K562 (cell line): Measurements from ENCODE around the gene MLST8. TPM values are rescaled to one million over a fixed set of nuclear protein-coding genes. Genes with fewer than 3 reads are reported as not detected.

Experiments used
- CBX3 ChIP-seq, 2 experiments: IDR thresholded peaks; 1 replicate in 1 of 2; 2 replicates in 1 of 2; pipeline ENCODE4 v1.6.1; 2012; ENCODE audit warnings: inconsistent platforms in 2 of 2, low read length in 2 of 2, borderline replicate concordance in 1 of 2, control low read depth in 1 of 2
- DDX20 ChIP-seq: fragments of 450-650 bp; IDR thresholded peaks from 2 replicates; pipeline ENCODE4 v1.6.1; 2016; ENCODE audit warnings: missing genetic modification characterization, low read depth, mild to moderate bottlenecking, missing compliant biosample characterization, moderate library complexity
- EWSR1 ChIP-seq: fragments of 450-650 bp; IDR thresholded peaks from 2 replicates; pipeline ENCODE4 v1.6.1; 2018; ENCODE audit warnings: borderline replicate concordance, mild to moderate bottlenecking, low read depth, moderate library complexity; ENCODE audit not compliant: partially characterized antibody
- FOXJ3 ChIP-seq: sonication (generic); formaldehyde crosslinking; IDR thresholded peaks from 2 replicates; pipeline ENCODE4 v1.4.0; 2020; ENCODE audit warnings: mild to moderate bottlenecking, missing genetic modification reagents
- KLF10 ChIP-seq: fragments of 250-450 bp; sonication (Bioruptor Pico); IDR thresholded peaks from 2 replicates; pipeline ENCODE4 v1.6.1; 2021; ENCODE audit warnings: matching md5 sums
- LCOR ChIP-seq: sonication (generic); formaldehyde crosslinking; IDR thresholded peaks from 2 replicates; pipeline ENCODE4 v1.8.0; 2022; ENCODE audit warnings: mild to moderate bottlenecking, missing genetic modification reagents
- MAFK ChIP-seq: IDR thresholded peaks from 2 replicates; pipeline ENCODE4 v1.6.1; 2011; ENCODE audit warnings: low read length, improper control_type of control experiment
- MTF1 ChIP-seq: fragments of 250-450 bp; sonication (Bioruptor Pico); IDR thresholded peaks from 2 replicates; pipeline ENCODE4 v1.9.0; 2021; ENCODE audit warnings: moderate library complexity, mild to moderate bottlenecking, inconsistent platforms, borderline replicate concordance
- PREB ChIP-seq: sonication (generic); formaldehyde crosslinking; IDR thresholded peaks from 2 replicates; pipeline ENCODE4 v1.8.1; 2023; ENCODE audit warnings: mild to moderate bottlenecking, missing genetic modification reagents
- TCF15 ChIP-seq: fragments of 250-450 bp; sonication (Bioruptor Pico); IDR thresholded peaks from 2 replicates; pipeline ENCODE4 v1.8.0; 2022; ENCODE audit warnings: moderate library complexity, mild to moderate bottlenecking, inconsistent platforms
- TCF7 ChIP-seq: sonication (generic); IDR thresholded peaks from 2 replicates; pipeline ENCODE4 v1.6.1; 2016; ENCODE audit warnings: antibody characterized with exemption, borderline replicate concordance
- THAP7 ChIP-seq: fragments of 250-450 bp; sonication (Bioruptor Pico); IDR thresholded peaks from 2 replicates; pipeline ENCODE4 v1.5.0; 2021
- U2AF2 ChIP-seq: fragments of 200-400 bp; formaldehyde crosslinking; optimal IDR thresholded peaks from 2 replicates; pipeline ENCODE3; 2017; ENCODE audit warnings: low read depth, mild to moderate bottlenecking, low read length
- ZBTB12 ChIP-seq: fragments of 250-450 bp; sonication (Bioruptor Pico); IDR thresholded peaks from 2 replicates; pipeline ENCODE4 v1.4.0; 2020
- ZFP91 ChIP-seq: sonication (generic); formaldehyde crosslinking; IDR thresholded peaks from 2 replicates; pipeline ENCODE4 v1.8.0; 2022; ENCODE audit warnings: mild to moderate bottlenecking, missing genetic modification reagents
- ZNF134 ChIP-seq: fragments of 250-450 bp; sonication (Bioruptor Pico); conservative IDR thresholded peaks from 2 replicates; pipeline ENCODE4 v1.4.0; 2020
- ZNF184 ChIP-seq: sonication (generic); formaldehyde crosslinking; IDR thresholded peaks from 2 replicates; pipeline ENCODE4 v1.5.0; 2020; ENCODE audit warnings: missing genetic modification reagents
- ZNF253 ChIP-seq: fragments of 250-450 bp; sonication (Bioruptor Pico); conservative IDR thresholded peaks from 2 replicates; pipeline ENCODE4 v1.6.1; 2021; ENCODE audit warnings: mild to moderate bottlenecking
- ZNF274 ChIP-seq: IDR thresholded peaks from 2 replicates; pipeline ENCODE4 v1.6.1; 2011; ENCODE audit warnings: low read depth, mild to moderate bottlenecking, low read length, moderate library complexity, borderline replicate concordance
- ZNF398 ChIP-seq: fragments of 250-450 bp; sonication (Bioruptor Pico); IDR thresholded peaks from 2 replicates; pipeline ENCODE4 v1.8.0; 2021; ENCODE audit warnings: moderate library complexity, mild to moderate bottlenecking, inconsistent platforms
- ZNF436 ChIP-seq: fragments of 250-450, 450-650 bp; sonication (Bioruptor Pico); formaldehyde crosslinking; IDR thresholded peaks from 2 replicates; pipeline ENCODE4 v1.7.0; 2020; ENCODE audit warnings: mild to moderate bottlenecking
- polyA plus RNA-seq, 8 experiments: library from polyadenylated mRNA; depleted of rRNA in 4 of 8; stranded (reverse) in 5 of 8; unstranded in 3 of 8; fragments of >200 nt; fragmentation: Nextera tagmentation in 2 of 8; fragmentation: Illumina TruSeq in 1 of 8; extraction: Ambion mirVana in 2 of 8; extraction: Trizol in 1 of 8; gene quantifications; 2 replicates each; pipeline versions ENCODE4 v1.2.1 to v1.2.3, GENCODE V29; 2011 to 2014; ENCODE audit warnings: inconsistent platforms in 1 of 8, missing spikeins in 1 of 8
- total RNA-seq, 7 experiments: library from RNA; depleted of rRNA in 6 of 7; stranded (reverse); fragments of >200 nt in 6 of 7; fragmentation: Illumina TruSeq in 2 of 7; extraction: Trizol in 2 of 7; gene quantifications; 2 replicates each; pipeline versions ENCODE4 v1.2.1 to v1.2.3, GENCODE V29; 2011 to 2021; ENCODE audit warnings: low replicate concordance in 1 of 7

MLST8 gene
- total and polyA plus RNA-seq, 9 of the 15 experiments (the other 6 are each of a cell fraction or from before 2014, with no cell fraction given) = 1.5 to 116 (median 43.3) TPM

GRCh38 chr16:2205104-2205966, at the start of gene MLST8 (continued):
- TF ChIP-seq DDX20 (no peak), ZNF436 (no peak), EWSR1 (no peak), U2AF2 (no peak), FOXJ3 (CRISPR knock-in tag) (no peak), THAP7 (CRISPR knock-in tag) (no peak), ZNF274 (no peak; the same call in 1 of the 2 replicates), ZNF134 (CRISPR knock-in tag) (no peak), TCF7 (no peak), MAFK (no peak), LCOR (CRISPR knock-in tag) (no peak), ZNF253 (CRISPR knock-in tag) (no peak), ZBTB12 (CRISPR knock-in tag) (0 out of 2 replicates have a peak, but pooled peaks have one; percentile 8), ZNF184 (CRISPR knock-in tag) (no peak), PREB (CRISPR knock-in tag) (no peak), ZFP91 (no peak), MTF1 (CRISPR knock-in tag) (no peak), KLF10 (no peak), CBX3 (IDR thresholded peaks at IDR 0.05; ENCODE audit: borderline replicate concordance in 1 of 2, low read length in 2 of 2) (no peak), ZNF398 (no peak), TCF15 (CRISPR knock-in tag) (no peak)
